H9 (cell line): Measurements from ENCODE around the gene UPF1. TPM values are rescaled to one million over a fixed set of nuclear protein-coding genes. Genes with fewer than 3 reads are reported as not detected.

Experiments used
- DNase-seq: peaks from one replicate; pipeline ENCODE4 v3.0.0-alpha.2; 2017
- H2AFZ ChIP-seq: one replicate; pipeline ENCODE4 v1.6.1; 2013; ENCODE audit warnings: mild to moderate bottlenecking, low read length, control low read depth, moderate library complexity
- H2AK5ac ChIP-seq: 2 replicates; pipeline ENCODE4 v1.6.1; 2013; ENCODE audit warnings: low read length, control low read depth, mixed read lengths; ENCODE audit not compliant: insufficient read length
- H2BK120ac ChIP-seq: one replicate; pipeline ENCODE4 v1.6.1; 2013; ENCODE audit warnings: low read depth, mild to moderate bottlenecking, low read length, control low read depth, inconsistent platforms; ENCODE audit not compliant: poor library complexity, severe bottlenecking
- H2BK12ac ChIP-seq: 2 replicates; pipeline ENCODE4 v1.6.1; 2013; ENCODE audit warnings: low read length, control low read depth, mixed read lengths, low read depth; ENCODE audit not compliant: insufficient read length
- H2BK15ac ChIP-seq: 2 replicates; pipeline ENCODE4 v1.6.1; 2013; ENCODE audit warnings: low read depth, low read length, control low read depth
- H2BK20ac ChIP-seq: one replicate; pipeline ENCODE4 v1.6.1; 2013; ENCODE audit warnings: low read depth, mild to moderate bottlenecking, low read length, control low read depth, inconsistent platforms; ENCODE audit not compliant: poor library complexity, severe bottlenecking
- H2BK5ac ChIP-seq: 2 replicates; pipeline ENCODE4 v1.6.1; 2013; ENCODE audit warnings: low read length, control low read depth, mixed read lengths; ENCODE audit not compliant: insufficient read length
- H3K14ac ChIP-seq: 2 replicates; pipeline ENCODE4 v1.6.1; 2013; ENCODE audit warnings: low read length, control low read depth; ENCODE audit not compliant: insufficient read depth
- H3K18ac ChIP-seq: 2 replicates; pipeline ENCODE4 v1.6.1; 2013; ENCODE audit warnings: low read depth, mild to moderate bottlenecking, mixed read lengths, low read length, control low read depth; ENCODE audit not compliant: insufficient read length
- H3K23ac ChIP-seq: 2 replicates; pipeline ENCODE4 v1.6.1; 2013; ENCODE audit warnings: low read length, control low read depth, mixed read lengths, low read depth; ENCODE audit not compliant: insufficient read length
- H3K23me2 ChIP-seq: 2 replicates; pipeline ENCODE4 v1.6.1; 2013; ENCODE audit warnings: low read depth, mild to moderate bottlenecking, mixed read lengths, low read length, control low read depth; ENCODE audit not compliant: insufficient read length, poor library complexity, severe bottlenecking
- H3K27ac ChIP-seq: 2 replicates; pipeline ENCODE4 v1.5.1; 2013; ENCODE audit warnings: low read length, control low read depth, mixed read lengths, low read depth; ENCODE audit not compliant: insufficient read length
- H3K27me3 ChIP-seq: 2 replicates; pipeline ENCODE4 v1.6.1; 2013; ENCODE audit warnings: low read length, control low read depth, inconsistent platforms; ENCODE audit not compliant: insufficient read depth
- H3K4ac ChIP-seq: 2 replicates; pipeline ENCODE4 v1.6.1; 2013; ENCODE audit warnings: low read depth, mild to moderate bottlenecking, control low read depth, inconsistent platforms, low read length, moderate library complexity
- H3K4me1 ChIP-seq: 2 replicates; pipeline ENCODE4 v1.6.1; 2013; ENCODE audit warnings: low read length, control low read depth, inconsistent platforms; ENCODE audit not compliant: insufficient read depth
- H3K4me2 ChIP-seq: 2 replicates; pipeline ENCODE4 v1.6.1; 2013; ENCODE audit warnings: low read length, control low read depth, mixed read lengths; ENCODE audit not compliant: insufficient read length, insufficient read depth
- H3K56ac ChIP-seq: 2 replicates; pipeline ENCODE4 v1.6.1; 2013; ENCODE audit warnings: low read depth, mild to moderate bottlenecking, mixed read lengths, low read length, control low read depth; ENCODE audit not compliant: insufficient read length
- H3K79me1 ChIP-seq: 2 replicates; pipeline ENCODE4 v1.6.1; 2013; ENCODE audit warnings: low read depth, mild to moderate bottlenecking, moderate library complexity, low read length, control low read depth, inconsistent platforms; ENCODE audit not compliant: insufficient read depth, poor library complexity, severe bottlenecking
- H3K79me2 ChIP-seq: 2 replicates; pipeline ENCODE4 v1.6.1; 2013; ENCODE audit warnings: low read length, control low read depth, inconsistent platforms; ENCODE audit not compliant: insufficient read depth
- H3K9ac ChIP-seq: 2 replicates; pipeline ENCODE4 v1.6.1; 2013; ENCODE audit warnings: low read length, control low read depth, mixed read lengths; ENCODE audit not compliant: insufficient read length; ENCODE audit errors: extremely low read depth
- H3K9me3 ChIP-seq: one replicate; pipeline ENCODE4 v1.6.1; 2013; ENCODE audit warnings: low read depth, low read length, inconsistent platforms; ENCODE audit not compliant: control insufficient read depth
- H3T11ph ChIP-seq: one replicate; pipeline ENCODE4 v1.6.1; 2013; ENCODE audit warnings: mild to moderate bottlenecking, low read length, control low read depth, inconsistent platforms
- H4K20me1 ChIP-seq: one replicate; pipeline ENCODE4 v1.6.1; 2013; ENCODE audit not compliant: control insufficient read depth, insufficient read length, insufficient read depth
- H4K5ac ChIP-seq: 2 replicates; pipeline ENCODE4 v1.6.1; 2013; ENCODE audit warnings: low read depth, mild to moderate bottlenecking, mixed read lengths, low read length, control low read depth; ENCODE audit not compliant: insufficient read length
- H4K8ac ChIP-seq: replicated peaks from 2 replicates; pipeline ENCODE4 v1.6.1; 2013; ENCODE audit warnings: low read length, control low read depth, mixed read lengths, low read depth; ENCODE audit not compliant: insufficient read length
- H4K91ac ChIP-seq: 2 replicates; pipeline ENCODE4 v1.6.1; 2013; ENCODE audit warnings: low read depth, mild to moderate bottlenecking, moderate library complexity, mixed read lengths, low read length, control low read depth; ENCODE audit not compliant: insufficient read length
- H3K27ac Mint-ChIP-seq, 3 experiments: 2 replicates in 2 of 3; 3 replicates in 1 of 3; pipeline ENCODE4 v1.8.0; 2020 to 2021; ENCODE audit warnings: mixed read lengths in 3 of 3, mild to moderate bottlenecking in 1 of 3, moderate library complexity in 1 of 3
- H3K27me3 Mint-ChIP-seq: 2 replicates; pipeline ENCODE4 v1.8.0; 2021; ENCODE audit warnings: low read depth, mild to moderate bottlenecking, moderate library complexity, mixed read lengths
- H3K36me3 Mint-ChIP-seq, 3 experiments: 2 replicates in 2 of 3; 3 replicates in 1 of 3; pipeline ENCODE4 v1.8.0; 2020 to 2021; ENCODE audit warnings: low read depth in 3 of 3, mixed read lengths in 3 of 3; ENCODE audit not compliant: insufficient read depth in 1 of 3
- H3K4me1 Mint-ChIP-seq, 2 experiments: 2 replicates each; pipeline ENCODE4 v1.8.0; 2020; ENCODE audit warnings: mixed read lengths in 2 of 2
- H3K4me3 Mint-ChIP-seq, 2 experiments: 2 replicates in 1 of 2; 3 replicates in 1 of 2; pipeline ENCODE4 v1.8.0; 2020 to 2021; ENCODE audit warnings: mild to moderate bottlenecking in 2 of 2, mixed read lengths in 2 of 2, moderate library complexity in 1 of 2
- H3K9me3 Mint-ChIP-seq, 2 experiments: 2 replicates in 1 of 2; 3 replicates in 1 of 2; pipeline ENCODE4 v1.8.0; 2020; ENCODE audit warnings: mild to moderate bottlenecking in 2 of 2, mixed read lengths in 2 of 2, moderate library complexity in 1 of 2
- CTCF ChIP-seq: fragments of 200-600 bp; sonication (generic); conservative IDR thresholded peaks from 3 replicates; pipeline ENCODE4 v1.8.0; 2021; ENCODE audit warnings: antibody characterized with exemption, mild to moderate bottlenecking
- WGBS: extraction: QIAGEN DNeasy Blood & Tissue Kit; methylation state at CpG from one replicate; pipeline ENCODE4 v1.1.7; 2013; ENCODE audit warnings: missing lambda C conversion rate, low lambda C conversion rate, mixed read lengths; ENCODE audit not compliant: insufficient read length; ENCODE audit errors: extremely low coverage; 5-methylcytosine and 5-hydroxymethylcytosine counted together
- total RNA-seq: library from RNA; stranded (reverse); gene quantifications from 2 replicates; pipeline ENCODE4 v1.2.1, GENCODE V29; 2021

Gene UPF1
- total RNA-seq, 1 experiment from 2014 or later = 85.4 TPM

GRCh38 chr19:18845961-18846360, 14.2 kb downstream of the UPF1 start:
- no CpG with 5 or more reads among the region's 12 CpGs for WGBS

More at GRCh38 chr19:18845961-18846360, 14.2 kb downstream of the UPF1 start:
- Histone ChIP-seq H3K23ac (no peak overlapping the region), H2BK5ac (no peak overlapping the region), H2AK5ac (no peak overlapping the region), H3K9ac (no peak overlapping the region), H3K79me2 (peaks cover 14% of the 10 kb centered on the region; the same call in 1 of the 2 replicates), H4K5ac (no peak overlapping the region), H3K4me2 (no peak overlapping the region), H3K18ac (no peak overlapping the region), H3K9me3 (no peaks in the 10 kb centered on the region), H4K20me1 (peaks cover 2% of the 10 kb centered on the region), H3K14ac (no peak overlapping the region), H4K91ac (no peak overlapping the region), H2AFZ (no peak overlapping the region), H2BK15ac (no peak overlapping the region), H3K56ac (no peak overlapping the region), H2BK12ac (no peak overlapping the region), H3K79me1 (peaks cover 5% of the 10 kb centered on the region), H3K27ac (no peak overlapping the region), H3T11ph (no peak overlapping the region), H2BK20ac (no peak overlapping the region), H3K4ac (no peak overlapping the region), H3K27me3 (no peaks in the 10 kb centered on the region), H2BK120ac (no peak overlapping the region), H4K8ac (no peak overlapping the region), H3K23me2 (no peaks in the 10 kb centered on the region), H3K4me1 (no peaks in the 10 kb centered on the region)
- Mint-ChIP-seq H3K4me1 (peaks cover 14 to 22% of the 10 kb centered on the region in 2 experiments), H3K4me3 (no peak overlapping the region), H3K9me3 (no peaks in the 10 kb centered on the region; a peak in 1 of 5 replicates), H3K36me3 (peaks cover 25 to 39% (median 37%) of the 10 kb centered on the region in 3 experiments; a peak in 6 of 7 replicates), H3K27ac (no peak overlapping the region; a peak in 1 of 7 replicates), H3K27me3 (no peaks in the 10 kb centered on the region)
- DNase-seq = no peak
- TF ChIP-seq CTCF = no peak
